Measurements from ENCODE around the gene HNMT. TPM values are rescaled to one million over a fixed set of nuclear protein-coding genes. Genes with fewer than 3 reads are reported as not detected.

Gene HNMT
- total RNA-seq, 2 experiments from 2014 or later, result 0.78 TPM; not detected in 1

GRCh38 chr2:138000009-138000408 lies 35.7 kb downstream of the HNMT start:
- TF ChIP-seq CTCF (IDR thresholded peaks at IDR 0.05), result no peak
- no peaks in the 10 kb centered on the region for H3K4me1 ChIP-seq (ENCODE audit: insufficient read depth, low read length)
- DNase-seq (no peak), ATAC-seq (ENCODE audit: poor library complexity) (no peak)
- no peaks in the 10 kb centered on the region for H3K27me3 Mint-ChIP-seq
- no peaks in the 10 kb centered on the region for H3K36me3 ChIP-seq (ENCODE audit: insufficient read depth, low read length)
- CTCF ChIA-PET, result no interaction called here
- POLR2A ChIA-PET, result no interaction called here
- no peaks in the 10 kb centered on the region for H3K27me3 ChIP-seq (ENCODE audit: control insufficient read depth in 1 of 2, insufficient read depth in 2 of 2, low read length in 2 of 2)
- H3K4me3 Mint-ChIP-seq, result no peak overlapping the region
- no peaks in the 10 kb centered on the region for H3K9me3 ChIP-seq (ENCODE audit: control insufficient read depth in 1 of 2, insufficient read depth in 1 of 2, low read length in 2 of 2)
- H3K9me3 Mint-ChIP-seq, result no peaks in the 10 kb centered on the region
- no peak overlapping the region for H3K27ac ChIP-seq (ENCODE audit: low read depth in 1 of 2, low read length in 2 of 2)
- H3K27ac Mint-ChIP-seq, result no peak overlapping the region
- intact Hi-C loops (cut with DNase I, micrococcal nuclease), result no loop called here
- H3K36me3 Mint-ChIP-seq (ENCODE audit: low read depth), result no peaks in the 10 kb centered on the region
- H3K4me1 Mint-ChIP-seq (ENCODE audit: low read depth), result no peaks in the 10 kb centered on the region
- no peak overlapping the region for H3K4me3 ChIP-seq (ENCODE audit: low read length)

GRCh38 chr2:138000796-138001195 lies 36.5 kb downstream of the HNMT start:
- no peak for TF ChIP-seq CTCF (IDR thresholded peaks at IDR 0.05)
- DNase-seq, result no peak
- Mint-ChIP-seq H3K27me3 (no peaks in the 10 kb centered on the region), H3K9me3 (no peaks in the 10 kb centered on the region), H3K36me3 (ENCODE audit: low read depth) (no peaks in the 10 kb centered on the region), H3K4me3 (no peak overlapping the region), H3K27ac (no peak overlapping the region), H3K4me1 (ENCODE audit: low read depth) (no peaks in the 10 kb centered on the region)
- Histone ChIP-seq H3K27me3 (ENCODE audit: control insufficient read depth in 1 of 2, insufficient read depth in 2 of 2, low read length in 2 of 2) (no peaks in the 10 kb centered on the region), H3K4me1 (ENCODE audit: insufficient read depth, low read length) (no peaks in the 10 kb centered on the region), H3K36me3 (ENCODE audit: insufficient read depth, low read length) (no peaks in the 10 kb centered on the region), H3K9me3 (ENCODE audit: control insufficient read depth in 1 of 2, insufficient read depth in 1 of 2, low read length in 2 of 2) (no peaks in the 10 kb centered on the region), H3K27ac (ENCODE audit: low read depth in 1 of 2, low read length in 2 of 2) (no peak overlapping the region), H3K4me3 (ENCODE audit: low read length) (no peak overlapping the region)
- ATAC-seq (ENCODE audit: poor library complexity), result no peak
- CTCF ChIA-PET, result interaction anchor here (1.1 kb wide), 1 partner anchor 15 kb away, joined by 3 read pairs; no protein-coding TSS in a partner anchor
- POLR2A ChIA-PET, result no interaction called here
- intact Hi-C loops (cut with DNase I, micrococcal nuclease), result no loop called here

GRCh38 chr2:138003411-138003810 lies 39.1 kb downstream of the HNMT start:
- ATAC-seq (ENCODE audit: poor library complexity), result no peak
- DNase-seq, result no peak
- Histone ChIP-seq H3K4me1 (ENCODE audit: insufficient read depth, low read length) (no peaks in the 10 kb centered on the region), H3K4me3 (ENCODE audit: low read length) (no peak overlapping the region), H3K27me3 (ENCODE audit: control insufficient read depth in 1 of 2, insufficient read depth in 2 of 2, low read length in 2 of 2) (no peaks in the 10 kb centered on the region), H3K27ac (ENCODE audit: low read depth in 1 of 2, low read length in 2 of 2) (no peak overlapping the region), H3K9me3 (ENCODE audit: control insufficient read depth in 1 of 2, insufficient read depth in 1 of 2, low read length in 2 of 2) (no peaks in the 10 kb centered on the region), H3K36me3 (ENCODE audit: insufficient read depth, low read length) (no peaks in the 10 kb centered on the region)
- no peak for TF ChIP-seq CTCF (IDR thresholded peaks at IDR 0.05)
- no peak overlapping the region for H3K4me3 Mint-ChIP-seq
- H3K27ac Mint-ChIP-seq, result no peak overlapping the region
- H3K9me3 Mint-ChIP-seq, result peaks cover 3% of the 10 kb centered on the region
- POLR2A ChIA-PET, result no interaction called here
- H3K27me3 Mint-ChIP-seq, result no peaks in the 10 kb centered on the region
- CTCF ChIA-PET, result no interaction called here
- H3K36me3 Mint-ChIP-seq (ENCODE audit: low read depth), result no peaks in the 10 kb centered on the region
- H3K4me1 Mint-ChIP-seq (ENCODE audit: low read depth), result no peaks in the 10 kb centered on the region
- intact Hi-C loops (cut with DNase I, micrococcal nuclease), result no loop called here
